Peyer's patch (tissue), 4 donors: ENCODE results near the gene MAPK4.

Experiments
- POLR2A ChIP-seq, 2 donors: fragments of 450-650 bp; IDR thresholded peaks; one replicate each; pipeline ENCODE4 v1.5.1; 2017; ENCODE audit warnings: antibody characterized with exemption in 2 of 2, mild to moderate bottlenecking in 2 of 2, moderate library complexity in 2 of 2
- TF ChIP-seq, protein P1 (sequence below), 6 experiments: fragments of 450-650 bp in 4 of 6; fragments of 200-600 bp in 2 of 6; sonication (generic) in 1 of 6; IDR thresholded peaks; one replicate each; pipeline ENCODE4 v1.5.1; 2017 to 2019; ENCODE audit warnings: antibody characterized with exemption in 6 of 6, mild to moderate bottlenecking in 3 of 6, moderate library complexity in 1 of 6

DNA sequence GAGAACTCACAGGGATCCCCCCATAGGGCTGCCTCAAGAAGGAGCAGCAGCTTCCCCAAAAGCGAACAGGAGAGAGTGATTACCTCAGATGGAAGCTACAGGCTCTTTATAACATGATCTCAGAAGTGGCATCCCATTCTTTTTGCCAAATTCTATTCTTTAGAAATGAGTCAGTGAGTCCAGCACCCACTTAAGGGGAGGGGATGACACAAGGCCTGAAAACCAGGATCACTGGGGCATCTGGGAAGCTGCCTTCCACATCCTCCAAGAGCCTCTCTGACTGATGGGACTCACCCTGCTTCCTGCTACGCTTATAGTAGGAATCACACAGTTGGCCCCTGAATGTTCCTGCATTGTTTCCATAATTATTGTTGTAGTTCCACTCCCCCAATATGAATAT is 96.5 kb downstream of the MAPK4 start:
- TF ChIP-seq, protein P1, sequence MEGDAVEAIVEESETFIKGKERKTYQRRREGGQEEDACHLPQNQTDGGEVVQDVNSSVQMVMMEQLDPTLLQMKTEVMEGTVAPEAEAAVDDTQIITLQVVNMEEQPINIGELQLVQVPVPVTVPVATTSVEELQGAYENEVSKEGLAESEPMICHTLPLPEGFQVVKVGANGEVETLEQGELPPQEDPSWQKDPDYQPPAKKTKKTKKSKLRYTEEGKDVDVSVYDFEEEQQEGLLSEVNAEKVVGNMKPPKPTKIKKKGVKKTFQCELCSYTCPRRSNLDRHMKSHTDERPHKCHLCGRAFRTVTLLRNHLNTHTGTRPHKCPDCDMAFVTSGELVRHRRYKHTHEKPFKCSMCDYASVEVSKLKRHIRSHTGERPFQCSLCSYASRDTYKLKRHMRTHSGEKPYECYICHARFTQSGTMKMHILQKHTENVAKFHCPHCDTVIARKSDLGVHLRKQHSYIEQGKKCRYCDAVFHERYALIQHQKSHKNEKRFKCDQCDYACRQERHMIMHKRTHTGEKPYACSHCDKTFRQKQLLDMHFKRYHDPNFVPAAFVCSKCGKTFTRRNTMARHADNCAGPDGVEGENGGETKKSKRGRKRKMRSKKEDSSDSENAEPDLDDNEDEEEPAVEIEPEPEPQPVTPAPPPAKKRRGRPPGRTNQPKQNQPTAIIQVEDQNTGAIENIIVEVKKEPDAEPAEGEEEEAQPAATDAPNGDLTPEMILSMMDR (IDR thresholded peaks at IDR 0.05): no peak
- no peak for TF ChIP-seq POLR2A (IDR thresholded peaks at IDR 0.05)
